ENCODE measurements around the gene RTN4. TPM values are rescaled to one million over a fixed set of nuclear protein-coding genes. Genes with fewer than 3 reads are reported as not detected.
A peak's percentile ranks its signal among the peaks of the same experiment; 100 is the strongest.

Gene RTN4
- polyA plus RNA-seq, 4 donors, result 98.1 to 291 (median 158) TPM

DNA sequence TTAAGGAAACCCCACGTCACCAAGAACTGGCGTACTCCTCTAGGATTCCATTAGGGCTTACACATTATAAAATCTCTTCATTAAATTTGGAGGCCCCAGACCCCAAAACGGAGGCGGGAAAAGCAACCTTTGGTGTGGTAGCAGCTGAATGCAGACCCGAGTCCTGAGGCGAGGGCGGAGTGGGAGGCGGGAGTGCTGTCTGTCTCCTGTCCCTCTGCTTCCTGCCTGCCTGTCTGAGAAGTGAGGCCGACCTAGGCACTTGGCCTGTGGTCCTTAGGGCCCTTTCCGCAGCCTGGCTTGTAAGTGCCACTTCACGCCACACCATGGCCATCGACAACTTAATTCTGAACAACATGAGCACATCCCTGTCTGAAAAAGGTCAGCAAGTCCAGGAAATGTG is 102.1 kb downstream of the RTN4 start:
- no peak for FAIRE-seq
- no peak overlapping the region for H3K27ac ChIP-seq (ENCODE audit: low read depth in 1 of 3, low read length in 2 of 3)
- no peaks in the 10 kb centered on the region for H3K4me1 ChIP-seq (ENCODE audit: control insufficient read depth in 3 of 3, insufficient read depth in 2 of 3, low read depth in 1 of 3, low read length in 2 of 3)
- no peaks in the 10 kb centered on the region for H3K9me3 ChIP-seq (ENCODE audit: control insufficient read depth in 2 of 2, insufficient read depth in 1 of 2, low read depth in 1 of 2, low read length in 1 of 2)
- no peaks in the 10 kb centered on the region for H3K27me3 ChIP-seq (ENCODE audit: control insufficient read depth in 3 of 3, insufficient read depth in 3 of 3, low read length in 3 of 3)
- no peak overlapping the region for H3K4me3 ChIP-seq (ENCODE audit: low read depth in 1 of 3, low read length in 3 of 3)
- 86 to 87% (median 87%) methylated on average over 12 of the region's 12 CpGs for WGBS, 3 donors
- H3K36me3 ChIP-seq (ENCODE audit: control insufficient read depth in 3 of 3, insufficient read depth in 2 of 3, low read depth in 1 of 3, low read length in 3 of 3), result peaks cover 0 to 3% (median 0%) of the 10 kb centered on the region in 3 donors
- no peak for DNase-seq

DNA sequence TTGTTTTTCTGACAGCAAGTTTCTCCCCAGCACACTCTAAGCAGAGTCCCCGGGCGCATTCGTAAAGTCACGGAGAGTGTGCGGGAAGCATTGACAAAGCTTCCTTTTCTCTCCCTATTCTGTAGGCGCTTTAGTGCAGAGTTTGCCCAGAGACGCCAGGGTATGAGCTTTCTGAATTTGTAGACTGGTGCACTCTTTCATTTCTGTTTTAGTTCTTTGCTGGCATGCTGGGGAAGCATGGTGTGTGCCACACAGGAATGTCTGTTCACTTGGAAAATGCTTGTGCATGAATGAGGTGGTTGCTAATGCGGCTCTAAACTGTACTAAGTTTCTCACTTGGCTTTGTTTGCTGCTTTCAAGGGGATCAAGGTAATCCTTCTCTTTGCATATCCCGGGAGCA is 102.6 kb downstream of the RTN4 start:
- DNase-seq, result no peak
- Histone ChIP-seq H3K27me3 (ENCODE audit: control insufficient read depth in 3 of 3, insufficient read depth in 3 of 3, low read length in 3 of 3) (no peaks in the 10 kb centered on the region), H3K4me1 (ENCODE audit: control insufficient read depth in 3 of 3, insufficient read depth in 2 of 3, low read depth in 1 of 3, low read length in 2 of 3) (no peaks in the 10 kb centered on the region), H3K4me3 (ENCODE audit: low read depth in 1 of 3, low read length in 3 of 3) (no peak overlapping the region), H3K27ac (ENCODE audit: low read depth in 1 of 3, low read length in 2 of 3) (no peak overlapping the region), H3K9me3 (ENCODE audit: control insufficient read depth in 2 of 2, insufficient read depth in 1 of 2, low read depth in 1 of 2, low read length in 1 of 2) (no peaks in the 10 kb centered on the region), H3K36me3 (ENCODE audit: control insufficient read depth in 3 of 3, insufficient read depth in 2 of 3, low read depth in 1 of 3, low read length in 3 of 3) (peaks cover 0 to 3% (median 0%) of the 10 kb centered on the region in 3 donors)
- WGBS, 3 donors, result 92 to 93% (median 93%) methylated on average over 9 of the region's 9 CpGs
- no peak for FAIRE-seq

DNA sequence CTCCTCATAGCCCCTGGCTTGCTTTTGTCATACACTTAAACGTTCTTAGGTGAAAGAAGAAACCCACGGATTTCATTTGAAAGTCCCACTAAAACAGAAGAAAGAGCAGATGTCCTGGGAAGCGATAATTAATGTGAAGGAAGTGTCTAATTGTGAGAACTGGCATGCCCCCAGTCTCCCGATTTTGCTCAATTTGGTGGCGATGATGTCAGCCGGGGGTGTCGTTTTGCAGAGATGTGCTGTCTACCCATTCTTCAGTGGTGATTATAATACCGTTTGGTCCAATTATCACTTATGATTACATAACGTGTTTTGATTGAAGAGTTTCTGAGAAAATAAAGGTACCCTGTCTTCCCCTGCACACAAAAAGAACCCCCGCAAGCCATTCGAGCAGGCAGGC is 103.1 kb downstream of the RTN4 start:
- H3K4me3 ChIP-seq (ENCODE audit: low read depth in 1 of 3, low read length in 3 of 3), result no peak overlapping the region
- no peaks in the 10 kb centered on the region for H3K4me1 ChIP-seq (ENCODE audit: control insufficient read depth in 3 of 3, insufficient read depth in 2 of 3, low read depth in 1 of 3, low read length in 2 of 3)
- WGBS, 3 donors, result 83 to 93% (median 86%) methylated on average over 11 of the region's 11 CpGs
- H3K27me3 ChIP-seq (ENCODE audit: control insufficient read depth in 3 of 3, insufficient read depth in 3 of 3, low read length in 3 of 3), result no peaks in the 10 kb centered on the region
- no peak overlapping the region for H3K27ac ChIP-seq (ENCODE audit: low read depth in 1 of 3, low read length in 2 of 3)
- DNase-seq (no peak), FAIRE-seq (no peak)
- no peaks in the 10 kb centered on the region for H3K9me3 ChIP-seq (ENCODE audit: control insufficient read depth in 2 of 2, insufficient read depth in 1 of 2, low read depth in 1 of 2, low read length in 1 of 2)
- H3K36me3 ChIP-seq (ENCODE audit: control insufficient read depth in 3 of 3, insufficient read depth in 2 of 3, low read depth in 1 of 3, low read length in 3 of 3), result peaks cover 0 to 3% (median 0%) of the 10 kb centered on the region in 3 donors

DNA sequence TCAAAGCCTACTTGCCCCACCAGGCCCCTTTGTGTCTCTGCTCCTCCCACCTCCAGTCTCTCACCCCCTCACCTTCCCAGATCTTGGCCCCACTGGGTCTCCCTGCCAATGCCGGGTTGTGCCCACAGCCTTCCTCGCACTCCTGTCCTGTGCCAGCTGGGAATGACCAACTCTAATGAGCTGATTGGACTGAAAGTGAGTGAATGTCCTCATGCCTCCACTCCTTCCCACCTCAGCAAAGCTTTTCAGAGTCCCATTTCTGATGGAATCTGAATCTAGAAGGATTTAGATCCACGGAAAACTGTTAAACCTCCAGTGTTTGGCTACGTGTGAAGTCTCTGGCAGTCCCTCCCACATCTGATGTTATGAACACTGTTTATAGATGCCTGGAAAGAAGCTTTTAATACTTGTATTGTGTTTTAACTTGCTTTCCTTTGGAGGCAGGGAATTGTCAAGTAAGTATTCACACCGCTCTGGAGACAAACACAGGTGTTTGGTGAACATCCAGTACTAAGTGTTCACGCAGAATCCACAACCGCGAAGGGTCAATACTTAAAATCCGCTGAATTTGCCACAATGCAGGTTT is 103.9 kb downstream of the RTN4 start:
- Histone ChIP-seq H3K27me3 (ENCODE audit: control insufficient read depth in 3 of 3, insufficient read depth in 3 of 3, low read length in 3 of 3) (no peaks in the 10 kb centered on the region), H3K27ac (ENCODE audit: low read depth in 1 of 3, low read length in 2 of 3) (no peak overlapping the region), H3K36me3 (ENCODE audit: control insufficient read depth in 3 of 3, insufficient read depth in 2 of 3, low read depth in 1 of 3, low read length in 3 of 3) (peaks cover 0 to 3% (median 0%) of the 10 kb centered on the region in 3 donors), H3K4me3 (ENCODE audit: low read depth in 1 of 3, low read length in 3 of 3) (no peak overlapping the region), H3K9me3 (ENCODE audit: control insufficient read depth in 2 of 2, insufficient read depth in 1 of 2, low read depth in 1 of 2, low read length in 1 of 2) (no peaks in the 10 kb centered on the region), H3K4me1 (ENCODE audit: control insufficient read depth in 3 of 3, insufficient read depth in 2 of 3, low read depth in 1 of 3, low read length in 2 of 3) (no peaks in the 10 kb centered on the region)
- 88 to 92% (median 92%) methylated on average over 9 of the region's 9 CpGs for WGBS, 3 donors
- FAIRE-seq (no peak), DNase-seq (no peak)

DNA sequence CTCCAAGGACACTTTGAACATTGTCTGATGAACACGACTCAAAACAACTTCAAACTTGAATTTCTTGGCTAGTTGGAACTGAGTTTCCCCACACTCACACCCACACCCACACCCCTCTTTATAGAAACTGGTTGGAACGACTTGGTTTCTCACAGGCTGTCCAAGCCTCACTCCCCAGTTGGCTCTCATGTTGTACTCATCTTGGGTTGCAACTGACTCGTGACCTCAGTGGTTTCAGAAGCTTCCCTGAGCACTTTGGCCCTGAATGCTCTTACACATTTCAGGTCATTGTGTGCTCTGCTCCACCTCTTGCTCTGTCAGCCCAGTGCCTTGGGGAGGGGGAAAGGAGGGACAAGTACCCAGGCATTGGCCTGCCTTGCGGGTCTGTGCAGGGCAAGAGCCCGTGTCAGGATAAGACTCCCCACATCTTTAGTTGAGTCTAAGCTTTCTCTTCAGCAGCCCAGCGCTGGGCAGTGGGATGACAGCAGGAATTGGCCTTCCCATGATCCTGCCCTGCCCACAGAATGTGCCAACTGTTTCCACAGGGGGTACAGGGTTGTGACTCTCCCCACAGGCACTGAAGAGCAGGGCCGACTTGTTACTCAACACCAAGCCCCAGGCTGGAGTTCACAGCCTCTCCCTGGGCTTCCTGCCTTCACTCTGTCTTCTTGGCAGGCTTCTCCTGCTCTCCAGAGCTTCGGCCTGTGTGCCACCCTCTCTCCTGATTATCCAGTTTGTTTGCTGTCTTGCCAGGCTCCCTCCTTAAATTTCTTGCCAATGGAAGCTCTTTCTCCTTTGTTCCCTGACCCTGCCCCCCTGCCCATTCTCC is 104.6 kb downstream of the RTN4 start:
- WGBS, 3 donors, result 57 to 67% (median 65%) methylated on average over 8 of the region's 8 CpGs
- H3K27ac ChIP-seq (ENCODE audit: low read depth in 1 of 3, low read length in 2 of 3), result peak overlapping the region in 1 of 3 donors; percentile 33
- no peak for FAIRE-seq

DNA sequence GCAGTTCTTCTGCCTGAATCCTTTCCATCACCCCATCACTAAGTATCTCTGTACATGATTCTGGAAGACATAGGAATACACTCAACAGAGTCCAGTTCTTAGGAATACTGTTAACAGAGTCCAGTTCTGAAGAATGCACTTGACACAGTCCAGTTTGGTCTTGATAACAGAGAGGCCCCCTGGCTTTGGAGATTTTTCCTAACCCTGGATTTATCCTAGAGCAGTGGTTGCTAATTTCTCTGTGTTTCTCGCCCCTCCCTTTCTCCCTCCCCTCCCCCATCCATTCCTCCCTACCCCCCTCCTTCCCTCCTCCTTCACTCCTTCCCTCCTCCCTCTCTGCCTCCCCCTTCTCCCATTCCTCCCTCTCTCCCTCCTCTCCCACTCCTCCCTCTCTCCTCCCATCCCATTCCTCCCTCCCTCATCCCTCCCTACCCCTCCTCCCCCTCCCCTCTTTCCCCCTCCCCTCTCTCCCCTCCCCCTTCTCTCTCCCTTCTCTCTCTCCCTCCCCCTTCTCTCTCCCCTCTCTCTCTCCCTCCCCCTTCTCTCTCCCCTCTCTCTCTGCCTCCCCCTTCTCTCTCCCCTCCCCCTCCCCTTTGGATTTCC is 105.4 kb downstream of the RTN4 start:
- Histone ChIP-seq H3K36me3 (ENCODE audit: control insufficient read depth in 3 of 3, insufficient read depth in 2 of 3, low read depth in 1 of 3, low read length in 3 of 3) (peaks cover 0 to 3% (median 0%) of the 10 kb centered on the region in 3 donors), H3K27ac (ENCODE audit: low read depth in 1 of 3, low read length in 2 of 3) (no peak overlapping the region), H3K9me3 (ENCODE audit: control insufficient read depth in 2 of 2, insufficient read depth in 1 of 2, low read depth in 1 of 2, low read length in 1 of 2) (no peaks in the 10 kb centered on the region), H3K4me1 (ENCODE audit: control insufficient read depth in 3 of 3, insufficient read depth in 2 of 3, low read depth in 1 of 3, low read length in 2 of 3) (no peaks in the 10 kb centered on the region), H3K27me3 (ENCODE audit: control insufficient read depth in 3 of 3, insufficient read depth in 3 of 3, low read length in 3 of 3) (no peaks in the 10 kb centered on the region), H3K4me3 (ENCODE audit: low read depth in 1 of 3, low read length in 3 of 3) (no peak overlapping the region)
- FAIRE-seq (no peak), DNase-seq (no peak)
- WGBS, 3 donors, result 89 to 100% (median 93%) methylated on average over 1 of the region's 1 CpG

More for the DNA sequence above, 104.6 kb downstream of the RTN4 start:
- Histone ChIP-seq H3K4me3 (ENCODE audit: low read depth in 1 of 3, low read length in 3 of 3) (no peak overlapping the region), H3K4me1 (ENCODE audit: control insufficient read depth in 3 of 3, insufficient read depth in 2 of 3, low read depth in 1 of 3, low read length in 2 of 3) (no peaks in the 10 kb centered on the region), H3K27me3 (ENCODE audit: control insufficient read depth in 3 of 3, insufficient read depth in 3 of 3, low read length in 3 of 3) (no peaks in the 10 kb centered on the region), H3K9me3 (ENCODE audit: control insufficient read depth in 2 of 2, insufficient read depth in 1 of 2, low read depth in 1 of 2, low read length in 1 of 2) (no peaks in the 10 kb centered on the region), H3K36me3 (ENCODE audit: control insufficient read depth in 3 of 3, insufficient read depth in 2 of 3, low read depth in 1 of 3, low read length in 3 of 3) (peaks cover 0 to 3% (median 0%) of the 10 kb centered on the region in 3 donors)
- no peak for DNase-seq

DNA sequence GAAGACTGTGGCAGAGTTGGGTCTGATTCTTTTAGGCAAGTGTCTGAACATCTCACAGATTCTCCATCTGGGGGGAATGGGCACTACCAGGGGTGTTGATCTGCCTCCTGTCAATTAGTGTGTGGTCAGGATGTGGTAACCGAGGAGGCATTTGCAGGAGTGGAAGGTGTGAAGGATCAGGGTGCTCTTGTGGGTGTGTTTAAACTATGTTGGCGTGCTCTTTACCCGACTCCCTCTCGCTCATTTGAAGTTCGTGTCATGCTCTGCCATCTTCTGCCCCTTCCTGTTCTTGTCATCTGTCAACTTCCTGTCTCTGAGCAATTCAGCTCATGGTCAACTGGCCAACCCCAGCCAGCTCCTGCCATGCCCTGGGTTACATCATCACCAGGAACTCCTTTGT is 107.9 kb downstream of the RTN4 start:
- no peak overlapping the region for H3K27ac ChIP-seq (ENCODE audit: low read depth in 1 of 3, low read length in 2 of 3)
- H3K9me3 ChIP-seq (ENCODE audit: control insufficient read depth in 2 of 2, insufficient read depth in 1 of 2, low read depth in 1 of 2, low read length in 1 of 2), result peaks cover 0 to 20% of the 10 kb centered on the region in 2 donors
- no peaks in the 10 kb centered on the region for H3K27me3 ChIP-seq (ENCODE audit: control insufficient read depth in 3 of 3, insufficient read depth in 3 of 3, low read length in 3 of 3)
- no peaks in the 10 kb centered on the region for H3K36me3 ChIP-seq (ENCODE audit: control insufficient read depth in 3 of 3, insufficient read depth in 2 of 3, low read depth in 1 of 3, low read length in 3 of 3)
- H3K4me1 ChIP-seq (ENCODE audit: control insufficient read depth in 3 of 3, insufficient read depth in 2 of 3, low read depth in 1 of 3, low read length in 2 of 3), result no peaks in the 10 kb centered on the region
- 65 to 83% (median 76%) methylated on average over 5 of the region's 5 CpGs for WGBS, 3 donors
- DNase-seq (no peak), FAIRE-seq (no peak)
- H3K4me3 ChIP-seq (ENCODE audit: low read depth in 1 of 3, low read length in 3 of 3), result no peak overlapping the region

DNA sequence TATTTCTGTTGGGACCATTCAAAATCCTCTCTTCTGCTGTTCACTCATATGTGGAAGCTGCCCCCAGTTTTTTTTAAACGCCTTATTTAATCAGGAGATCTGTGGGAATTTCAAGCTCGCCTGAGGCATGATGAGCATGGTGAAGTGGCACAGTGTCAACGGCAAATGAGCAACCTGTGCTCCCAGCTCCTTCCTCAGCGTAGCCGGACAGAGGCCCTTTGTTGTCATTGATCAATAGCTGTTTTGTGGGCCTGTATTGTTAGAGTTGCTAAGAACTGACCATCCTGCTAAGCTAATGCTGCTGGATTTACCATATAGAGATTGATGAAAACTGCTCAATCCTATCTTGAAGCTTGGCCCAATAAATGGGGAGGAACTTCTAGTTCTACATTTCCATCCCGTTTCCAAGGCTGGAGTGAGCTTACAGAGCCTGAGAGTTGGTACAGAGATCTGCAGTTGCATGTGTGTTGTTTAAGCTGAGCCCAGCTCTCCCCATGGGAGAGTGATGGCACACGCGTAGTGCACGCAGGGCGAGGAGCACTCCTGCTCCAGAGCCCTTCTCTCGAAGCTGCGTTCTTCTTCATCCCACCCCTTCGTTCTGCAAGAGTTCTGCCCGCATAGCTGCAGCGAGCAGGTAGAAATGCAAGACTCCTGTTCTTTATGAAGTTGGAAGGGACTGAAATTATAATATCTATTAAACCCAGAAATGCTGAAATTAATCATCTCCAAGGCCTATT is 108.8 kb downstream of the RTN4 start:
- no peaks in the 10 kb centered on the region for H3K27me3 ChIP-seq (ENCODE audit: control insufficient read depth in 3 of 3, insufficient read depth in 3 of 3, low read length in 3 of 3)
- FAIRE-seq (no peak), DNase-seq (no peak)
- H3K4me3 ChIP-seq (ENCODE audit: low read depth in 1 of 3, low read length in 3 of 3), result no peak overlapping the region
- no peaks in the 10 kb centered on the region for H3K36me3 ChIP-seq (ENCODE audit: control insufficient read depth in 3 of 3, insufficient read depth in 2 of 3, low read depth in 1 of 3, low read length in 3 of 3)
- H3K9me3 ChIP-seq (ENCODE audit: control insufficient read depth in 2 of 2, insufficient read depth in 1 of 2, low read depth in 1 of 2, low read length in 1 of 2), result peaks cover 0 to 27% of the 10 kb centered on the region in 2 donors
- no peak overlapping the region for H3K27ac ChIP-seq (ENCODE audit: low read depth in 1 of 3, low read length in 2 of 3)
- 93 to 95% (median 95%) methylated on average over 15 of the region's 15 CpGs for WGBS, 3 donors
- H3K4me1 ChIP-seq (ENCODE audit: control insufficient read depth in 3 of 3, insufficient read depth in 2 of 3, low read depth in 1 of 3, low read length in 2 of 3), result no peaks in the 10 kb centered on the region
